Hypothalamus (tissue), 51 donors: Measurements from ENCODE around the gene MAPK13.
"Not testable (repeated sequence)": the region's sequence is repeated elsewhere in the genome, so short reads cannot be mapped to it uniquely, and the experiment has no call there.

Experiments used
- DNase-seq, 51 donors: peaks; one replicate each; lab custom pipeline; 2025; lab: John Stamatoyannopoulos, UW

Gene MAPK13

DNA sequence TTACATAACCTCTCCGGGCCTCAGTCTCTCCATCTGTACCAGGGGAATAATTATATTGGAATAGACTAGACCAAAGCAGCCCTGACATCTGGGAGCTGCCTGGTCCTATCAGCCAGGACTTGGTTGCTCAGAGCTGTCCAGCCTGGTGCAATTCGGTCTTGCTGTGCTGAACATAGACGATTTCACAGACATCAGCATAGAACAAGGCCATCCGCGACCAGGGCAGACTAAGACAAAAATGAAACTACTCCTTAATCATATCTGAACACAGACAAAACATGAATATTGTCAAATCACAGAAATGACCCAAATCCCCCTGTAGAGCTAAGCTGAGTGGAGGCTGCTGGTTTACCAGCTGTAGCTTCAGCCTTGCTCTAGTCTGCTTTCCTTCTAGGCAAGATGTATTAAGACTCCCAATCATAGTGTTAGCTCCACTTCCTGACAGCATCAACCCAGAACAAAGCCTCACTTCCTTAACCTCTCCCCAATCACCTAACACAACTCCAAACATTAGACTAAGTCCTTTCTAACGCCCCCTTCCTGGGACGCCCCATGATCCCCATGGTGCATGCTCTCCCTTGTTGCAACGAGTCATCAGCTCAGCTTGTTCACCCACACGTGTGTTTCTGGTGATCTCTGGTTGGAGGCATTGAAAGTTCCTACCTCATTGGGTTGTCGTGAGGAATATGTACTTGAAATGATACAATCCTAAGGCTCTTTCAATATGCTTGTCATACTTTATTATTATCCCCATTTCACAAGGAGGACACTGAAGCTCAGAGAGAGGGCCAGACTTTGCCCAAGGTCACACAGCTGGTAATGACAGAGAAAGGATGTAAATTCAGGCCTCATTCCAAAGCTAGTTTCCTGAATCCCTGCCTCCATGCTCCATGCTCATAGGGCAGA, 3.5 kb upstream of the MAPK13 start:
- DNase-seq, result no peak

DNA sequence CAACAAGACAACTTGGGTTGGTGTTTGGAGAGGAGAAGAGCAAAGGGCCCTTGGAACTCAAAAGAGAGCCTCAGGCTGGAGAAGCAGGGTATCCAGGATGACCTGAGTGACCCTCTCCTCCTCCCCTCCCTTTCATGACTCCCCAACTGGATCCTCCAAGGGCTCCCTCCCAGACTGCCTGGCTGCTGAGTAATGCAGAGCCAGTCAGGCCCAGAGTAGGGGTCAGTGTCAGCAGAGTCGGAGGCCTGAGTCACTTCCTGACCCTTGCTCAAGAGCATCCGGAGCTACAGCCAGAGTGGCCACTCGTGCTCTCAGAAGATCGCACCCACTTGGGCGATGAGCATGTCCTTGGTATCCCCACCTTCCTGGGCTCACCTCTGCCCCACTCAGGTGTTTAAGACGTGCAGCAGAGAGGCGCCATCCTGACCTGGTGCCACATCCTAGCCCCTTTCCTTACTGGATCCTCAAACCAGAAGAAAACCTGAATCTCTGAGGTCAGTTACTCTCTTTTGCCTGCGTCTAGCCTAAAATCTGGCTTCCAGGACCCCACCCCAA, 2.8 kb upstream of the MAPK13 start:
- no peak for DNase-seq

DNA sequence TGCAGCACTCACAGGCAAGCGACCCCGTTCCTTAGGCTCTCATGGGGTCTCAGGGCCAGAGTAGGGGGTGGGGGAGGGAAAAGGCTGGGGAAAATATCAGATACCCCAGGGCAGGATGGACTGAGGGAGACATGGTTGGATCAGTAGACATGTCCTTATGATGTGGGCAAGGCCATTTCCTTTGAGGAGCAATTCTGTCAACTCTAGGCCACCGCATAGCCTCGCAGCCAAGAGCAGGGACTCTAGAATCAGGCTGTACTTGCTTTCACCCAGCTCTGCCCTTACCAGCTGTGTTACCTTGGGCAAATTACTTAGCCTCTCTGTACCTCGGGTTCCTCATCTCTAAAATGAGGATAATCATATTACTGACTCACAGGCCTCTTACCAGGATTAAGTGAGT, 2.2 kb upstream of the MAPK13 start:
- DNase-seq, result no peak

DNA sequence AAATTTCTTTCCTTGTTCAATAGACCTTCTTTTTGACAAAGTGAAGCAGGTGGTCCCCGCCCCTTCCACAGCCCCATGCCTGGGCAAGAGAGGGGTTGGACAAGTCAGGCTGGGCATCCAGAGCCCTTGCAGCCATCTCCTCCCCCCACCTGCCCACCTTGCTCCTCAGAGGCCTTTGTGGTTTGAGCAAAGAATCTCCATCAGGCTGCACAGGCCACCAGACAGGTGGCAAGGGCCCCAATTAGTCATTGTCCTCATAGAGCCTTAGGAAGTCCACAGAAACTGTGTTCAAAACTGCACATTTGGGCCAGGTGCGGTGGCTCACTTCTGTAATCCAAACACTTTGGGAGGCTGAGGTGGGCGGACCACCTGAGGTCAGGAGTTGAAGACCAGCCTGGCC, 1.5 kb upstream of the MAPK13 start:
- DNase-seq, result no peak

DNA sequence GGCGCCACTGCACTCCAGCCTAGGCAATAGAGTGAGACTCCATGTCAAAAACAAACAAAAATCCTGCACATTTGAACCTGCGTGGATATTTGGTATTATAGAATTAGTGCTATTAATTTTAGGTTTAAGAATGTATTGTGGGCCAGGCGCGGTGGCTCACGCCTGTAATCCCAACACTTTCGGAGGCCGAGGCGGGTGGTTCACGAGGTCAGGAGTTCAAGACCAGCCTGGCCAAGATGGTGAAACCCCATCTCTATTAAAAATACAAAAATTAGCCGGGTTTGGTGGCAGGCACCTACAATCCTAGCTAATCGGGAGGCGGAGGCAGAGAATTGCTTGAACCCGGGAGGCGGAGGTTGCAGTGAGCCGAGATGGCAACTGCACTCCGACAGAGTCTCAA, 979 bp upstream of the MAPK13 start:
- not testable (repeated sequence) for DNase-seq

DNA sequence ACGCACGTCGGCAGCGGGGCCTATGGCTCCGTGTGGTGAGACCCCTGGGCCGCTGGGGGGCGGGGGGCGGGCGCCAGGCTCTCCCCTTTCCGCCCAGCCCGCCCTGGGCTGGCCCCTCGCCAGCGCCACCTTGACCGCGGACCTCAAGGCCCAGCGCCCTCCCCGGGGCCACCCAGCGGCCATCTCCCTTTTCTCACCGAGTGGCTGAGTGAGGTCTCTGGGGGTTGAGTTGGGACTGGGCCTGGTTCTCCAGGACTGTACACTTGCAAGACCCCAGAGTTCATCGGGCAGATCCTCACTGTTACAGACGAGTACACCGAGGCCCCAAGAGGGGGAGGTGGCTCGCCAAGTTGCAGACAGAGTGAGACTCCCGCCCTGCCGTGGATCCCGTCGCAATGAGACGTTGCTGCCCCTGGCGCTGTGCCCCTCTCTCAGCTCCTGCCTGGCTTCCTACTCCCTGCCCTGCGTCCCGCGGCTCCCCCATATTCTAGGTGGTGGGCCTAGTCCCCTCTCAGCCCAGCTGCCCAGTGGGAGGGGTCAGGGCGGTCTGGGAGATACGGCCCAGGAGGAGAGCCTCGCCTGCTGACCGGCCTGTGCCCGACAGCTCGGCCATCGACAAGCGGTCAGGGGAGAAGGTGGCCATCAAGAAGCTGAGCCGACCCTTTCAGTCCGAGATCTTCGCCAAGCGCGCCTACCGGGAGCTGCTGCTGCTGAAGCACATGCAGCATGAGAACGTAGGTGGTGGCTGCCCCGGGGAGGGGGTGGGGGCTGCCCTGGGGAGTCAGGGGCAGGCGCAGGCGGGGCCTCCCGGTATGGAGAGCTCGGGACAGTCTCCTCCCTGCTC, 576 bp downstream of the MAPK13 start:
- DNase-seq, result no peak

DNA sequence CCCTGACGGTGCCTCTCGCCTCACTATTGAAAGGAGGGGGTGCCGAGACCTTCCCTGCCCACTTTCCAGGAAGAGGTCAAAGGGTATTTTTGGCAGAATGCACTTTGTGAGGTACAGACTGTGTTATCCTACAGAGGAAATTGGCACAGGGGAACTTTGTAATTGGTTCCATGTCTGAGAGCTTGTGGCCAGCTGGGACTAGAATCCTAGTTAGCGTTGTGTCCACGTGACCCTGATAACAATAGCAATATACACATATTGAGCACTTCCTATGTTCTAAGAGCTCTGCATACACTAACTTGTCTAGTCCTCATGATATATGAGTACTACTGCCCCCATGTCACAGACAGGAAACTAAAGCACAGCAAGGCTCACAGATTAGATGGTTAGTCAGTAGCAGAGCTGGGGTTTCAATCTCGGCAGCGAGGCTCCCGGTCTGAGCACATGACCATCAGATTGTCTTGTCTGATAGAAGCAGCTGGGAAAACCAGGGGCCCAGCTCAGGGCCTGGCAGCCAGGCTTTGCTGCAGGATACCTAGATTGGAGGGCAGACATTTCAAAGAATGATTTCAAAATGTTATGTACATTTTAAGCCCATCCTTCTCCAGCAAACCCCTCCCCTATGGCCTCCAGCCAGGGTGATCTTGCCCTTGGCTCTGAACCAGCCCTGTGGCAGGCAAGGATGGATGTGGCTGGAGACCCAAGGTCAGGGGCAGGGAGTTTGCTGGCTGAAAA, 1.4 kb downstream of the MAPK13 start:
- peak in 4 of 51 donors; percentile 13 to 67 (median 32) for DNase-seq

DNA sequence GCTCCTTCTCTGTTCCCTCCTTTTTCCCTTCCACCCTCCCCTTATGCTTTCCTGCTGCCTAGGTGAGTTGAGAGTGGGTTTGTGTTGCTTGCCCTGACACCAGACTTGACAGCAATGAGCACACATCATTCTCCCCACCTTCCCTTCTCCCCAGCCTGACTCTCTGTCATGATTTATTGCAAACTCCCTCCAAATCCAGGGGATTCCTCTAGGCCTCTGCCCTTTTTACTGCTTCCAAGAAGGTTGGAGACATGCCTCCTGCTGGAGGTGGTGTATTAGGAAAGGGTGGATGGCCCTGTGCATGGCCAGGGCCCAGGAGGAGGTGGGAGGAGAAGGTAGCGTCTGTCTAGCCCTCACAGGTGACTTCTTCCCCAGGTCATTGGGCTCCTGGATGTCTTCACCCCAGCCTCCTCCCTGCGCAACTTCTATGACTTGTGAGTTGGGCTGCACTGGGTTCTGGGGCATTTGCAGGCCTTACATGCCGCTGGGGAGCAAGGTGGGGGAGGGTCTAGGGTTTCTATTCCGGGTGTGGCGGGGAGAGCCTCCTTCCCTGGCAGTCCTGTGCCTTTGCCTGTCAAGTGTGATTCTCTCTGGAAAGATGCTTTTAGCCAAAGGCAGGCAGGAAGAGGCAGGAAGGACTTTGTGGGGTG, 2.1 kb downstream of the MAPK13 start:
- DNase-seq, result no peak

DNA sequence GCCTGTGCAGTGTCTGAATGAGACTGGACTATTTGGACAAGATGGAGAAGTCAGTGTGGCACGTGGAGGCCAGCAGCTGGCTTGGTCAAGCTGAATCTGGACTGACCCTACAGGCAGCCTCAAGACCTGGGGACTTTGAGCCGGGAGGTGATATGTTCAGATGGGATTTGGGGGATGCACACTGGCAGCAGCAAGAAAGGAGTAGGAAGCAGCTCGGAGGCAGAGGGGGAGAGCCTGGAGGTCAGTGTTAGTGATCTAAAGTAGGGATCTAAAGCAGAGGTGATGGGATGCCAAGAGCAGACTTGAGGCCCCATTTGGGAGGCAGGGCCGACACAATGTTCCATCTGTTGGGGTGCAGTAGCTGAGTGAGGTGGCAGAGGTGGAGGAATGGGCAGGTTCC, 2.8 kb downstream of the MAPK13 start:
- no peak for DNase-seq

DNA sequence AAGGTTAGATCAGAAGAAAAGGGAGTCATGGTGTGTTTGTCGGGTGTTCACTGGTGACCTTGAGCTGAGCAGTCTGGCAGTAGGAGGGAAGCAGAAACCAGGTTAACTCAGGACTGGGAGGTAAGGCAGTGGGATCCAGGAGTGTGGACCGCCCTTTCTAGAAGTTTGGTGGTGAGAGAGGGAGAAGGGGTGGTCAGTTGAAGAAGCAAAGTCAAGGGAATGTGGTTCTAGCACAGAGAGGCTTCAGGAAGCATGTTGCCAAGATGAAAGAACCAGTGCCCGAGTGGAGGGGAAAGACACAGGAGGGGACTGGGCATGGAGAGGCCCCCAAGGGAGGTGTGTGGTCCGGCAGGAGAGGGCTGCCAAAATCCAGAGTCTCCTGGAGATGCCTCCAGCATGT, 3.6 kb downstream of the MAPK13 start:
- DNase-seq, result no peak

DNA sequence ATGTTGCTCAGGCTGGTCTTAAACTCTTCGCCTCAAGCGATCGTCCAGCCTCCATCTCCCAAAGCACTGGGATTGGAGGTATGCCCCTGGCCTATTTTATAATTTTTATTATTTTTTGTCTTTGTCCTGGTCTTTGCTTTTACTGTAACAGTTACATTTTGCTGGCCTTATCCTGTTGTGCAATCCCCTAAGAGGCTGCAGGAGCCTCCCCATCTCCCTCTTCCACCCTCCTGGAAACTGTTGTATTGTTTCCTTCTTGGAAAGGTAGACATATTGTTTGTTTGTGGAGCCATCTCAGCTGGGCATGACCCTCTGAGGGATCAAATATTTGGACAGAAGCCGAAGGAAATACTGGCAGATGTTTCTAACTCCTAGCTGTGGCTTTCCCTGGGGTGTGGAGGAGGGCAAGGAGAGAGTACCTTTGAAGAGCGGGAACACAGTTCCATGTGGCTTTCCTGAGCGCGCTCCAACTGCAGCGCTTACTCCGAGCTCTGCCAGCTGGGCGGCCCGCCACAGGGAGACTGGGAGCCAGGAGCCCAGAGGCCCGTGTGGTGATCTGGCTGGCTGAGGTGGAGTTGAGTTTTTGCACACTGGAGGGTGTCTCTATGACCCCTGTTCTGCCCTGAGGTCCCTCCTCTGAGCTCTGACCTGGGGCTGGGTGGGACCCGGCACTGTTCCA, 4.9 kb downstream of the MAPK13 start:
- no peak for DNase-seq

DNA sequence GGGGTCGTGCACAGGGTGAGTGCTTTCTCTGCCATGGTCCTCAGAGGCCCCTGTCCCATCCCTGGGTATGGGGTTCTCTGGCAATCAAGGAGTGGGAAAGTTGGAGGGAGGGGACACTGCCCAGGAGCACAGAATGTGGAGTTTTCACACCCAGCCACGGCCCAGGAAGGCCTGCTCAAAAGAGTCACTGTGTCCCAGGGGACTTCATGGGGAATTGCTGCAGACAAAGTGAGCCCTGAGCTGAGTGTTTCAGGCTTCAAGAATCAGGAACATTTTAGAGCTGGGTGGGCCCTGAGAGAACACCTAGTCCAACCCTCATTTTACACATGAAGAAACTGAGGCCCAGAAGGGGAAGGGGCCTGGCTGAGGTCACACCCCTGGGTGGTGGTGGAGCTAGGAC, 5.7 kb downstream of the MAPK13 start:
- DNase-seq, result no peak

DNA sequence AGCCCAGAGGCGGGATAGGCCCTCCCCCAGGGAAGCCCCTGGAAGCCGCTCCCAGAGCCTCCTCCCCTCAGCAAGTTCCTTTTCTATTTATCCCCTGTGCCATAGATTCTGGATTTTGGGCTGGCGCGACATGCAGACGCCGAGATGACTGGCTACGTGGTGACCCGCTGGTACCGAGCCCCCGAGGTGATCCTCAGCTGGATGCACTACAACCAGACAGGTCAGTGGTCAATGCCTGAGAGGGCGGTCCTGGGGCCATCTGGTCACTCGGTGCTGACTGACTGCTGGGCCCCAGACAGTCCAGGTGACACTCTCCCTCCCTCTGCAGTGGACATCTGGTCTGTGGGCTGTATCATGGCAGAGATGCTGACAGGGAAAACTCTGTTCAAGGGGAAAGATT, 6.2 kb downstream of the MAPK13 start:
- DNase-seq, result no peak

DNA sequence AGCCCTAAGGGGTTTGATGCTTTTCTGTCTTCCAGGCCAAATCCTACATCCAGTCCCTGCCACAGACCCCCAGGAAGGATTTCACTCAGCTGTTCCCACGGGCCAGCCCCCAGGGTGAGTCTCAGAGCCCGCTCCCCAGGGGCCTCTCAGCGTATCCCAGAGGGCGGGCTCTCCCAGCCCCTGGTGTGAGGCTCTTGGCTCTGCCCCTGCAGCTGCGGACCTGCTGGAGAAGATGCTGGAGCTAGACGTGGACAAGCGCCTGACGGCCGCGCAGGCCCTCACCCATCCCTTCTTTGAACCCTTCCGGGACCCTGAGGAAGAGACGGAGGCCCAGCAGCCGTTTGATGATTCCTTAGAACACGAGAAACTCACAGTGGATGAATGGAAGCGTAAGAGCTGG, 8.4 kb downstream of the MAPK13 start:
- no peak for DNase-seq

DNA sequence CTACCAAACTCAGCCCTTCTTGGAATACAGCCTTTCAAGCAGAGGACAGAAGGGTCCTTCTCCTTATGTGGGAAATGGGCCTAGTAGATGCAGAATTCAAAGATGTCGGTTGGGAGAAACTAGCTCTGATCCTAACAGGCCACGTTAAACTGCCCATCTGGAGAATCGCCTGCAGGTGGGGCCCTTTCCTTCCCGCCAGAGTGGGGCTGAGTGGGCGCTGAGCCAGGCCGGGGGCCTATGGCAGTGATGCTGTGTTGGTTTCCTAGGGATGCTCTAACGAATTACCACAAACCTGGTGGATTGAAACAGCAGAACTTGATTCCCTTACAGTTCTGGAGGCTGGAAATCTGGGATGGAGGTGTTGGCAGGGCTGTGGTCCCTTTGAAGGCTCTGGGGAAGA, 9.1 kb downstream of the MAPK13 start:
- peak in 1 of 51 donors; percentile 52 for DNase-seq

DNA sequence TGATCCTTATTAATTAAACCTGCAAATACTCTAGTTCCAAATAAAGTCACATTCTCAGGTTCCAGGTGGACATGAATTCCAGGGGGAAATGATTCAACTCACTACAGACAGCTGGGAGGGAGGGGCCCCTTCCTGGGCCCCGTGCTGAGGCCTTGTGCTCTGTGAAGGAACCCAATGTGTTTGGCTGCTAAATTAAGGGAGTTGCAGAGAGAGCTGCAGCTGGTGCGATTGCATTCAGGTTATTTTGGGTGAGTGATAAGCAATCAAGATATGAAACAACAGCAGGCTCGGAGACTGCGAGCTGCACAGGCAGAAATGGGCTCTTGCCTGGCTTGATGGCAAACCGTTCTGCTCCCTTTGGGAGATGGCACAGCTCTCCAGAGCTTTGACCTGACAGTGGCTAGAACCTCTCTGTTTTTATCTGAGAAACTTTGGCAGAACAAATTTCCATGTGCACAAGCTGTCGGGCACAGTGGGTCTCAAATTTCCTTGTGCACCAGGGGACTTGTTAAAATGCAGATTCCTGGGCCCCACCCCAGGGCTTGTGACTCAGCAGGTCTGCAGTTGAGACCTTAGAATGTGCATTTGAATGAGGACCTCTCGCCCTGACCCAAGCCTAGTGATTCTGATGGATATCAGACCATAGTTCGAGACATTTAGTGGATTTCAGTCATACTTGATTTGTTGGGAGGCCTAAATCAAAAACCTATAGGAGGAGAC, 9.8 kb downstream of the MAPK13 start:
- no peak for DNase-seq

DNA sequence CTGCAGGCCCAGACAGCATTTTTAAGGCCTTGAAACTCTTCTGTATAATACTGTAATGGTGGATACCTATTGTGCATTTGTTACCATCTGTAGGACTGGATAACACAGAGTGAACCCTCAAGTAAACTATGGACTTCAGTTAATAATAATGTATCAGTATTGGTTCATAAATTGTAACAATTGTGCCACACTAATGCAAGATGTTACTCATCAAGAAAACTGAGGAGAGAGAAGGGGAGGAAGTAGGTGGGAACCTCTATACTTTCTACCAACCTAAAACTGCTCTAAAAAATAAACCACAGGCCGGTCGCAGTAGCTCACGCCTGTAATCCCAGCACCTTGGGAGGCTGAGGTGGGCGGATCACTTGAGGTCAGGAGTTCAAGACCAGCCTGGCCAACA, 10.8 kb downstream of the MAPK13 start:
- DNase-seq, result no peak

DNA sequence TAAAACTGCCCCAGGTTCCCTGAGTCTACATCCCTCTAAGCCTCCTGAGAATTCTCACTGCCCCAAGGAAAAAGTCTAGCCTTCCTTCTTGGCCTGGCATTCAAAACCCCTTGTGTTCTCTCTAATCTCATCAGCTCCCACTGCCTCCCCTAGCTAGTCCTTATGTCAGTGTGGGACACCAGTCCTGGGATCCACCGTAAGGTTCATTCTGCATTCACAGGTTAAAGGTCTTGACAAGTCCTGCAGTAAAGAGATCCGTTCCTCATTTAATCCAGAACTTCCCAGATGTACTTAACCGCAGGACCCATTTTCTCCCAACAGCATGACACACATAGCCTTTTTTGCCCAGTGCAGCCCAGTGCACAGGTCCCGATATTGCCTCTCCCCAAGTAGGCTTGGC, 11.6 kb downstream of the MAPK13 start:
- no peak for DNase-seq
